Loucy (cell line): Measurements from ENCODE around the gene EDARADD.

Experiments used
- EZH2phosphoT487 ChIP-seq: fragments of 200-600 bp; IDR thresholded peaks from 2 replicates; pipeline ENCODE4 v1.6.1; 2018; ENCODE audit warnings: antibody characterized with exemption, mild to moderate bottlenecking, moderate library complexity, borderline replicate concordance
- TF ChIP-seq, protein P1 (sequence below): fragments of 200-600 bp; sonication (generic); conservative IDR thresholded peaks from 2 replicates; pipeline ENCODE4 v1.5.1; 2014; ENCODE audit warnings: mild to moderate bottlenecking, antibody characterized with exemption, low read length

DNA sequence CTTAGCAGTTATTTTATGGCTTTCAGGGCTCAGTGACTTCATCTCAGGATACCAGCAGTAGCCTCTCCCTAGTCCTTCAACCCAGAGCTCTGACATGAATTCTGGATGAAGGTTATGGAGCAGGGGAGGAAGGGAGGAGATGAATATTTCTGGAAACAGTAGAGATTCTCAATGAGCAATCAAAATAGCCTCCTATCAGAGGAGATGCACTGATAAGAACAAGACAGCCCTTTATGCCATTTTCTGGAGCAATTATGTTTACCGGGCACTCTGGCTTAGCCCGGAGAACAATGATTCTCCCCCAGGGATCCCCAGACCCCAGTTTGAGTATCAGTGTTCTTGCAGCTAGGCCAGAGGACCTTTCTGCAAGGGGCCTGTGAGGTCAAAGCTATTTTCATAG lies 37.9 kb upstream of the EDARADD start:
- TF ChIP-seq, protein P1, sequence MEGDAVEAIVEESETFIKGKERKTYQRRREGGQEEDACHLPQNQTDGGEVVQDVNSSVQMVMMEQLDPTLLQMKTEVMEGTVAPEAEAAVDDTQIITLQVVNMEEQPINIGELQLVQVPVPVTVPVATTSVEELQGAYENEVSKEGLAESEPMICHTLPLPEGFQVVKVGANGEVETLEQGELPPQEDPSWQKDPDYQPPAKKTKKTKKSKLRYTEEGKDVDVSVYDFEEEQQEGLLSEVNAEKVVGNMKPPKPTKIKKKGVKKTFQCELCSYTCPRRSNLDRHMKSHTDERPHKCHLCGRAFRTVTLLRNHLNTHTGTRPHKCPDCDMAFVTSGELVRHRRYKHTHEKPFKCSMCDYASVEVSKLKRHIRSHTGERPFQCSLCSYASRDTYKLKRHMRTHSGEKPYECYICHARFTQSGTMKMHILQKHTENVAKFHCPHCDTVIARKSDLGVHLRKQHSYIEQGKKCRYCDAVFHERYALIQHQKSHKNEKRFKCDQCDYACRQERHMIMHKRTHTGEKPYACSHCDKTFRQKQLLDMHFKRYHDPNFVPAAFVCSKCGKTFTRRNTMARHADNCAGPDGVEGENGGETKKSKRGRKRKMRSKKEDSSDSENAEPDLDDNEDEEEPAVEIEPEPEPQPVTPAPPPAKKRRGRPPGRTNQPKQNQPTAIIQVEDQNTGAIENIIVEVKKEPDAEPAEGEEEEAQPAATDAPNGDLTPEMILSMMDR, result no peak
- no peak for TF ChIP-seq EZH2phosphoT487
